Measurements from ENCODE around the gene PFDN5.
"Not testable (repeated sequence)": the region's sequence is repeated elsewhere in the genome, so short reads cannot be mapped to it uniquely, and the experiment has no call there.

The PFDN5 gene

GRCh38 chr12:53286448-53286847 is 8.9 kb upstream of the PFDN5 start:
- DNase-seq (ENCODE audit: low read depth in 1 of 2, low spot score in 1 of 2) = no peak

DNA sequence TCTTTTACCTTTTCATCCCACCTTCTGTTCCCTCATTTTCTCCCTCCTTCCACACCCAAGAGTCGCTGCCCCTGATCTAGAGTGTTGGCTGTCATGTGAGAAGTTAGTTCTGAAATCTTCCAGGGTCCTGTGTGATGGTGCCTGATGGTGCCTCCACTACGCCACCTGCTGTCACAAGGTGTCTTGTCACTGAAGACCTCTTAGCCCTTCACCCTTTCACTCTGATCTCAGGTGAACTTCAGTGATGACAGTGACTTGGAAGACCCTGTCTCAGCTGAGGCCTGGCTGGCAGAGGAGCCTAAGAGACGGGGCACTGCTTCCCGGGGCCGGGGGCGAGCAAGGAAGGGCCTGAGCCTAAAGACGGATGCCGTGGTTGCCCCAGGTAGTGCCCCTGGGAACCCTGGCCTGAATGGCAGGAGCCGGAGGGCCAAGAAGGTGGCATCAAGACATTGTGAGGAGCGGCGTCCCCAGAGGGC is 7.6 kb upstream of the PFDN5 start:
- peak; percentile 34 to 65 for DNase-seq (ENCODE audit: low read depth in 1 of 2, low spot score in 1 of 2)

DNA sequence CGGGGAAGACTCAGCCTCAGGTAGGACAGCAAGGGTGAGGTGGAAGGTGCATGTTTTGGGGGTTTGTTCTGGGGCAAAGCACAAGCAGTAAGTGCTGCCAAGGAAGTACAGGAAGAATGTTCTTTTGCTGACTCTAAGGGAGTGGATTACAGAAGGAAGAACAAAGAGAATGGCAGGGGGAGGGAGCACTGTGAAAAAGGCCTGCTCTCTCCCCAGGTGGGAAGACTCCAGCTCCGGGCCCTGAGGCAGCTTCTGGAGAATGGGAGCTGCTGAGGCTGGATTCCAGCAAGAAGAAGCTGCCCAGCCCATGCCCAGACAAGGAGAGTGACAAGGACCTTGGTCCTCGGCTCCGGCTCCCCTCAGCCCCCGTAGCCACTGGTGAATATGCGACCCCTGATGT is 7.0 kb upstream of the PFDN5 start:
- no peak for DNase-seq (ENCODE audit: low read depth in 1 of 2, low spot score in 1 of 2)

DNA sequence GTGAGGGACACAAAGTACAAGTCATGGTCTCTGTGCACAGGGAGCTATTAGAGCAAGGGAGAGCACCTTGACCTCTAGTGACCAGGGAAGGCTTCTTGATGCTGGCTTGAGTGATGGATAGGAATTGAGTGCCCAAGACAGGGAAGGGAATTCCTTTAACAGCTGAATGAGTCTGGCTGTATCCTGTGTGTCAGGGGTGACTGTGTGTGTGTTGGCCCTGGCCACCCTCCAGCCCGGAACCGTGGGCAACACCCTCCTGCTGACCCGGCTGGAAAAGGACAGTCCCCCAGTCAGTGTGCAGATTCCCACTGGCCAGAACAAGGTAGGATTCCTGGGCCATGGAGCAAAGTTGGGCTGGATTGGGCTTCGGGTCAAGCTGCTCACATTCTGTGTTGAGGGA is 5.5 kb upstream of the PFDN5 start:
- DNase-seq (ENCODE audit: low read depth in 1 of 2, low spot score in 1 of 2) = no peak

DNA sequence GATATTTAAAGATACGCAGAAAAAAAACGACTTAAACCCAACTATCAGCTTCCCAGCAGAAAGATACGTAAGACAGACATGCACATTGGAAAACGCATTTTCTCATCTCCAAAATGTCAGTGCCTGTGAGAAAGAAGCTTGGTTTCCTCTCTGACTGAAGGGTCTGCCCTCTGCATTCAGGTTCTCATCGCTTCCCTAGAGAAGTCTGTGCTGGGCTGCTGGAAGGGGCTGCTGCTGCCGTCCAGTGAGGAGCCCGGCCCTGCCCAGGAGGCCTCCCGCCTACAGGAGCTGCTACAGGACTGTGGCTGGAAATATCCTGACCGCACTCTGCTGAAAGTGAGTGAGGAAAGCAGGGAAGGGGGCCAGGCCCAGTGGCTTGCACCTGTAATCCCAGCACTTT is 4.7 kb upstream of the PFDN5 start:
- no peak for DNase-seq (ENCODE audit: low read depth in 1 of 2, low spot score in 1 of 2)

DNA sequence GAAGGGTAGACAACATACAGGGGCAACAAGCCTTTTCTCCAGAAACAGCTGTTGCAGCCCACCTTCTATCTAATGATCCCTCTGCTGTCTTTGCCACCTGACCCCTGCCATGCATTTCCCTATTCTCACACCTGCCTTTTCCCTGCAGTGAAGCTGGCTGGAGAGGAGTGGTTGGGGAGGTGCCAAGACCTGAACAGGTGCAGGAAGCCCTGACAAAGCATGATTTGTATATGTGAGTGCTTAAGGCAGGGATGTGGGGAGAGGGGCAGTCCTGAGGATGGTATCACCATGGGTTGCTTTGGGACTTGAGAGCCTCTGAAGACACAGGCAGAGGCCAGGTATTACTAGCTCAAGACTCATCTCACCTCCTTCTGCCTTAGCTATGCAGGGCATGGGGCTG is 2.9 kb upstream of the PFDN5 start:
- DNase-seq (ENCODE audit: low read depth in 1 of 2, low spot score in 1 of 2) = no peak

- DNase-seq (ENCODE audit: low read depth in 1 of 2, low spot score in 1 of 2) = no peak
Measured at GRCh38 chr12:53295891-53296219, 513 bp downstream of the PFDN5 start.

DNA sequence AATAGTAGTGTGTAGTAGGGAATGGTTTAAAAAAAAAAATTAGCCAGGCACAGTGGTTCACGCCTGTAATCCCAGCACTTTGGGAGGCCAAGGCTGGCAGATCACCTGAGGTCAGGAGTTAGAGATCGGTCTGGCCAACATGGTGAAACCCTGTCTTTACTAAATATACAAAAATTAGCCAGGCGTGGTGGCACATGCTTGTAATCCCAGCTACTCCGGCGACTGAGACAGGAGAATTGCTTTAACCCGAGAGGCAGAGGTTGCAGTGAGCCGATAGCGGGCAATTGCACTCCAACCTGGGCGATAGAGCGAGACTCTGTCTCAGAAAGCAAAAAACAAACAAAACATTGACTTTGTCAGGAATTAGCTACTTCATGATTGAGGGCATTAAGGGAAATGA is 1.8 kb downstream of the PFDN5 start:
- not testable (repeated sequence) for DNase-seq (ENCODE audit: low read depth in 1 of 2, low spot score in 1 of 2)

DNA sequence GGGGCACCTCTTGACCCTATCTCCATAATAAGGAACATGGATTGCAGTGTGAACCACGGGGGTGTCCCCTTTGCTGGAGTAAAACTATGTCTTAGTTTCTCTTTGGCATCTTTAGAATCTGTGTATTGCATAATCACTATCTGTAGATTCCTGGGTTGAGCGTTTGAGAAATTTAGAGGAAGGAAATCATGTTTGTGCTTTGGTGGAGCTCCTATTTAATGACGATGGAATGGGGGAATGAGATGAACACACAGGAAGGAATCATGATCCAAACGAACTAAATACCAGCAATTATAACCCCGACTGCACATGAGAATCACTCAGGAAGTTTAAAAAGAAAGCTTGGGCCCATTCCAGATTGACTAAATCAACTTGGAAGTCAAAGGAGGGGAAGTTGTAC is 2.8 kb downstream of the PFDN5 start:
- DNase-seq (ENCODE audit: low read depth in 1 of 2, low spot score in 1 of 2) = no peak

GRCh38 chr12:53299101-53299453 is 3.7 kb downstream of the PFDN5 start:
- peak in 1 of 2 donors; percentile 72 for DNase-seq (ENCODE audit: low read depth in 1 of 2, low spot score in 1 of 2)

- peak; percentile 70 to 80 for DNase-seq (ENCODE audit: low read depth in 1 of 2, low spot score in 1 of 2)
Measured at GRCh38 chr12:53299454-53300180, 4.3 kb downstream of the PFDN5 start, which contains the start of gene MYG1. Gene MYG1 (plus strand): TSS chr12:53299695. CDS start chr12:53299738, 43 bp downstream.

DNA sequence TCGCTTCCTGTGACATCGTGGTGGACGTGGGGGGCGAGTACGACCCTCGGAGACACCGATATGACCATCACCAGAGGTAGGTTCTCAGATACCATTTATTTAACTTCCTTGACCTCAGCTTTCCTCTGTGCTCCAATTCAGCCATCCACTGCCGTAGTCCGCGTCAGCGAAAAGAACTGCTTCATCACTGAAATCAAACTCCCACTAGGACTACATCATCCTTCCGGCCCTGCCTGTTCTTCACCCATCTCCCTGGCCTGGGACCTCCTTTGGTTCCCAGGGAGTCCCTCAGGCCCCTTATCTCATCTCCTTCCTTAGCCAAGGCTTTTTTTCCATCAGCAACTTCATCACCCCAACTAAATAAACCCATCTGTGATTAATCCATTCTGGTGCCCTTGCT is 4.8 kb downstream of the PFDN5 start:
- DNase-seq (ENCODE audit: low read depth in 1 of 2, low spot score in 1 of 2) = no peak

- DNase-seq (ENCODE audit: low read depth in 1 of 2, low spot score in 1 of 2) = no peak
Measured at GRCh38 chr12:53302903-53303302, 7.6 kb downstream of the PFDN5 start.

DNA sequence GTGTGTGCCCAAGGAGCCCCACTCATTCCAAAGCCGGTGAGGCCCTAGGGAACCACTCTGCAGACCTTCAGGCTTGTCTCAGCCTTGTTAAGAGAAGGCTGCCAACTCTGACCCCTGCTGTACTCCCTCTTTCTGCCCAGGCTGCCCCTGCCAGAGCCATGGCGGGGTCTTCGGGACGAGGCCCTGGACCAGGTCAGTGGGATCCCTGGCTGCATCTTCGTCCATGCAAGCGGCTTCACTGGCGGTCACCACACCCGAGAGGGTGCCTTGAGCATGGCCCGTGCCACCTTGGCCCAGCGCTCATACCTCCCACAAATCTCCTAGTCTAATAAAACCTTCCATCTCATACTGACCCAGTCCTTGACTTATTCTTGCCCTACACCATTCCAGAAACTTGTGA is 11.5 kb downstream of the PFDN5 start:
- DNase-seq (ENCODE audit: low read depth in 1 of 2, low spot score in 1 of 2) = no peak

GRCh38 chr12:53308276-53308675 is 12.9 kb downstream of the PFDN5 start:
- DNase-seq (ENCODE audit: low read depth in 1 of 2, low spot score in 1 of 2) = no peak

- DNase-seq (ENCODE audit: low read depth in 1 of 2, low spot score in 1 of 2) = no peak
Measured at GRCh38 chr12:53313996-53314395, 18.7 kb downstream of the PFDN5 start.

- DNase-seq (ENCODE audit: low read depth in 1 of 2, low spot score in 1 of 2) = no peak
Measured at GRCh38 chr12:53320352-53321195, 25.2 kb downstream of the PFDN5 start.

- DNase-seq (ENCODE audit: low read depth in 1 of 2, low spot score in 1 of 2) = peak; percentile 17 to 37
Measured at GRCh38 chr12:53324113-53324778, 28.9 kb downstream of the PFDN5 start.

GRCh38 chr12:53324779-53325510 is 29.6 kb downstream of the PFDN5 start:
- peak; percentile 75 to 83 for DNase-seq (ENCODE audit: low read depth in 1 of 2, low spot score in 1 of 2)

- no peak for DNase-seq (ENCODE audit: low read depth in 1 of 2, low spot score in 1 of 2)
Measured at GRCh38 chr12:53325511-53326061, 30.2 kb downstream of the PFDN5 start.

Data from activated CD4-positive, alpha-beta T cell treated with anti-CD3 and anti-CD28 coated beads, Interleukin-2, amount 50 U/mL, for 24 hours (primary cell).